ENCODE measurements around the gene HRH4.

Gene HRH4

GRCh38 chr18:24509435-24509834 lies 49.0 kb downstream of the HRH4 start:
- DNase-seq (ENCODE audit: low spot score) = no peak

GRCh38 chr18:24514439-24514838 lies 54.0 kb downstream of the HRH4 start:
- DNase-seq (ENCODE audit: low spot score) = no peak

GRCh38 chr18:24515721-24516120 lies 55.3 kb downstream of the HRH4 start:
- DNase-seq (ENCODE audit: low spot score) = no peak

- no peak for DNase-seq (ENCODE audit: low spot score)
Observed at GRCh38 chr18:24516261-24516660, 55.8 kb downstream of the HRH4 start.

- no peak for DNase-seq (ENCODE audit: low spot score)
Observed at GRCh38 chr18:24517554-24517953, 57.1 kb downstream of the HRH4 start.

- no peak for DNase-seq (ENCODE audit: low spot score)
Observed at GRCh38 chr18:24518596-24518995, 58.2 kb downstream of the HRH4 start.
